HTR-8/SVneo (cell line): Measurements from ENCODE around the gene ANKRD65.
"Not testable (repeated sequence)": the region's sequence is repeated elsewhere in the genome, so short reads cannot be mapped to it uniquely, and the experiment has no call there.

Experiments used
- DNase-seq: peaks from one replicate; pipeline ENCODE4 v3.0.0; 2011; ENCODE audit warnings: low spot score, mixed read lengths; ENCODE audit not compliant: insufficient read length
- FAIRE-seq: peaks from 2 replicates; lab custom pipeline; 2011; peaks lifted over from hg19 to GRCh38; lab: Jason Lieb, UNC

Gene ANKRD65

DNA sequence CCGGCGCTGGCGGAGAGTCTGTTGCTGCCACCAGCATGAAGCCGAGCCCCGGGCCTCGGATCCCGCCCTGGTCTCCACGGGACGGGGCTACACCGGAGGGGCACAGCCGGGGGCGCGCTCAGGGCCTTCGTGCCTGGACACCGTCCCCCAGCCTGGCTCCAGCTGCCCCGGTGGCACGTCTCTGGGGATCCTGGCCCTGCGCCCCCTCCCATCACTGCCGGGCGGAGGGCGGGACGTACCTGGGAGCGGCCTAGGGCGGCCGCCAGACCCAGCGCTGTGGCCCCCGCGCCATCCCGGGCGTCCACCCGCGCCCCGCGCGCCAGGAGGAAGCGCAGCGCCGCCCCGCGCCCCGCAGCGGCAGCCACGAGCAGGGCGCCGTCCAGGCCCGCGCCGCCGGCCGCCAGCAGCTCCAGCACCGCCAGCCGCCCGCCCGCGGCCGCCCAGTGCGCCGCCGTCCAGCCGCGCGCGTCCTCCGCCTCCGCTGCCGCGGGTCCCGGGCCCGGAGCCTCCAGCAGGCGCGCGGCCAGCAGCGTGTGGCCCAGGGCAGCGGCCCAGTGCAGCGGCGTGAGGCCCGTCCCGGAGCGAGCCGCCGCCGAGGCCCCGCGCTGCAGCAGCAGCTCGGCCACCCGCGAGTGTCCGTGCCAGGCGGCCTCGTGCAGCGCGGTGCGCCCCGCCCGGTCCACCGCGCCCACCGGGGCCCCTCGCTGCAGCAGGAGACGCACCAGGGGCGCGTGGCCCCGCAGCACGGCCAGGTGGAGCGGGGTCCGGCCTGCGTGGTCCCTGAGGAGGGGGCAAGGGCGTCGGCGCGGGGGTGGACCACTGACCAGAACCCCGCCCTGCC is 1.0 kb downstream of the ANKRD65 start:
- DNase-seq (no peak), FAIRE-seq (no peak)

DNA sequence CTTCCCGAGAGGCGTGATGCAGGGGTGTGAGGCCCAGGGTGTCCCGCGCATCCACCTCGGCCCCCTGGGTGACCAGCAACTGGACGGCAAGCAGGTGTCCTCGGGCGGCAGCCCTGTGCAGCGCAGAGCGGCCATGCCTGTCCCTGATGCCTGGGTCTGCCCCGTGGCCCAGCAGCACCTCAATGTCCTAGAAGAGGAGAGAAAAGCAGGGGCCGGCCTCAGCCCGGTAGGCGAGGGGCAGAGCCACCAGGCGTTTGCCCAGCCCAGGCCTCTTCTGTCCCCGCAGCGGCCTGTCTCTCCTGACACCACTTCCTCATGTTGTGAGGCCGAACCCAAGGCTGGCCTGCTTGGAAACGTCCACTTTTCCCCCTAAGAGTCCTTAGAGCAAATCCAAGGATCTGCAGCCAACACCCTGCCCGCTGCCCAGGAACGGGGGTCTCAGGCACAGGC is 1.7 kb downstream of the ANKRD65 start:
- no peak for DNase-seq
- FAIRE-seq = no peak

DNA sequence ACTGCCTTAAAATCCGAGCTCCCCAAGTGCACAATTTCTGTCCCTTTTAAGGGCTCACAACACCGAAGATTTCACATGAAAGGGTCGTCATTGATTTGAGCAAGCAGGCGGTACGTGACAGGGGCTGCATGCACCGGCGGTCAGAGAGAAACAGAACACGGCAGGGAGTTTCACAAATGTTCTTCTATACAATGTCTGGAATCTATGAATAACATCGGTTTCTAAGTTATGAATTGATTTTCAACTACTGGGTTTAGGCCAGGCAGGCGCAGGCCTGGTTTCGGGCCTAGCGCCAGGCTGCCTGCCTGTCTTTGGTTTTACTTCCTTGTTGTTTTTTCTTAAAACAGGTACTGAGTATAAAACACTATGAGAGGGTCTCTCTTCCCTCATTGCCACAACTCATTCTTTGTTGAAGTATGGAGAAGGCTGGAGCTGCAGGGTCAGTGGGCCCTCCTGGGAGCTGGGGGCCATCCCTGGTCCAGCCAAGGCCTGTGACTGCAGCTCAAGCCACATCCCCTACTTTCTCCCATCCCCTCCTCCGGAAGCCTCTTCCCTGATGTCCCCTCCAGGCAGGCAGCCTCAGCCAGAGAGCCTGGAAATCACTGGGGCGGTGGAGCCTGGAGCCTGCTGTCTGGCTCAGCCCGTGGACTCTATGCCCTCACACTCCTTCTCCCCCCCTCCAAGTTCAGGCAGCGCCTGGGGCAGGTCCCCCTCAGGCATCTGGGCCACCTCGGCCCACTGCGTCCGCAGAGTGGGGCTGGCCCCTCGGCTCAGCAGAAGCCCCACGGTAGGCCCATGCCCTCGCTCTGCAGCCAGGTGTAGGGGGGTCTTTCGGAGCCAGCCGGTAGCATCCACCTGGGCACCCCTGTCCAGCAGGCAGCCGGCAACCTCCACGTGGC is 2.4 kb downstream of the ANKRD65 start:
- DNase-seq (no peak), FAIRE-seq (no peak)

DNA sequence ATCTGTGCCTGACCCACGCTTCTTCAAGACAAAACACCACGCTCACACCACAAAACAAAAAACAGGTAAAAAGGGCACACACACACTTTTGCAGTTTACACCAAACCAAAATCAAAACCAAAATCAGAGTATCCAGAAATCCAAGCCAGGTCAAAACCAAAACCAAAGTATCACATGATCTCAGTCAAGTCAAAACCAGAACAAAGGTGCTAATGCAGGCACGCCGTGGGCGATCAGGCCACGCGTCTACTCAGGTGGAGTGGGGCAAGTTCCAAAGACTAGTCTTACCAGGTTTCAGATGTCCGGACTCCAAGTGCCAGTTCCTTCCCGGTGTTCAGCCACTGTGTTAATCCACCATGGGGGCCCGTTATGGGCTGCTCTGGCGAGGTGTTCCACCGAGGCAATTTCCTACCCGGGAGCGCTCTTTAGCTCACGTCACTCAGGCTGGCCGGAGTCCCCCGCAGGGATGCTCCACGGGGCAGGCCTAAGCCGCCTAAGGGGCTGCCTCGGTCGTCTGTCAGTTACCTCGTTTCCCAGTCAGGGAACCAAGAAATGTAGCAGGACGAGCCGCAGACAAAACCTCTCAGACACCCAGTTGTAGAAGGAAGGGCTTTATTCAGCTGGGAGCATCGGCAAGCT is 3.1 kb downstream of the ANKRD65 start:
- not testable (repeated sequence) for FAIRE-seq, DNase-seq

DNA sequence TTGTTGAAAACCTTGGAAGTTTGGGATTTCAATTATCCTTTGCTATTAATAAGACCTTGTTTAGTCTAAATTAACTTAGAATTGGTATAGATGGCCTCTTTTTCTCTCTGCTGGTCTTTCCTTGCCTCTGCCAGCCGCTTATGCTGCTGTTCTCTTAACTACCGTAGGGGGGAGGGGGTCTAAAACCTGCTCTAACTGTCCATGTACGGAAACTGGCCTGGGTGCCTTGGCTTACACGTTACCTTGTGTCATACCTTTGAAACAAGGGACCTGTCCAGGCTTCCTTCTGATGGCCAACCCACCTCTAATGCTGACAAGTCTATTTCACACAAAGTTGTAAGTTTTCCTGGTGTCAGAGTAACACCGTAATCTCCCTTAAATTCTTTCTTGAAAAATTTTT is 3.7 kb downstream of the ANKRD65 start:
- FAIRE-seq, DNase-seq: not testable (repeated sequence)

DNA sequence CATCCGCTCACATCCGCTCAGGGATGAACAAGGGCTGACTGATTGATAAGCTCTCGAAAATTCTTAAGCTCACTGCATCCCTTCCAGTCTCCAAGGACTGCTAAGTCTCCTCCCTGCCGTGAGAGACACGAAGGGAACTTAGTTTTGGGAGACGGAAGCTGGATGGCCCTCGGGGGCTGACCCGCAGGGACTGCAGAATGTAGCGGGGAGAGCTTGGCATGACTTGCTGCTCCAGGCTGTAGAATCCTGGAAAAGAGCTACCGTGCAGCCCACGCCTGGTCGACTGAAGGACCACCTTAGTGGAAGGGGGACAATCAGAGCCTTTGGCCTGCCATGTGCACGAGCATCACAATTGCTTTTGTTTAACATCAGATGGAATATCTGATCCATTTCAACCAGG is 5.3 kb downstream of the ANKRD65 start:
- DNase-seq = no peak
- no peak for FAIRE-seq

DNA sequence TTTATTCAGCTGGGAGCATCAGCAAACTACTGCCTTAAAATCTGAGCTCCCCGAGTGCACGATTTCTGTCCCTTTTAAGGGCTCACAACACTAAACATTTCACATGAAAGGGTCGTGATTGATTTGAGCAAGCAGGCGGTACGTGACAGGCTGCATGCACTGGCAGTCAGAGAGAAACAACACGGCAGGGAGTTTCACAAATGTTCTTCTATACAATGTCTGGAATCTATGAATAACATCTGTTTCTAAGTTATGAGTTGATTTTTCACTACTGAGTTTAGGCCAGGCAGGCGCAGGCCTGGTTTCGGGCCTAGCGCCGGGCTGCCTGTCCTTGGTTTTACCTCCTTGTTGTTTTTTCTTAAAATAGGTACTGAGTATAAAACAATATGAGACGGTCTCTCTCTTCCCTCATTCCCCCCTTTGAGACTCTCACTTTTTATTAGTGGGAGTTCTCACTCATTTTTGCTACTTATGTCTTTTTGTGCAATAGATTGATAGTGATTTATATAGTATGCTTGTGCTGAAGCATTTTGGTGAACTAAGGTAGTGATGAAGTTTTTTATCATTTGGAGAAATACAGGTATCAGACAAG is 8.7 kb downstream of the ANKRD65 start:
- not testable (repeated sequence) for FAIRE-seq, DNase-seq

DNA sequence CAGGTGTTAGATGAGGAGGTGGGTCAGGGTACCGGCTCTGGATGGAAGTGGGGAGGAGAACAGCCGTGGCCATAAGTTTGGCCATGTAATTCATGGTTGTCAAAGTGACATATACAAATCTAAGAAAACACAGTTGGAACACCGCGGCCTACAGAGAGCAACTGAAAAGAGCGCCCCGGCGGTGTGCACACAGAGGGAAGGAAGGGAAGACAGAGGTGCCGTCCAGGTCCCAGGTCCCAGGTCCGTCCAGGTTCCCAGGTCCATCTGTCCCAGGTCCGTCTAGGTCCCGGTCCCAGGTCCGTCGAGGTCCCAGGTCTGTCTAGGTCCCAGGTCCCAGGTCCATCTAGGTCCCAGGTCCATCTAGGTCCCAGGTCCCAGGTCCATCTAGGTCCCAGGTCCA is 9.4 kb downstream of the ANKRD65 start:
- FAIRE-seq (no peak), DNase-seq (no peak)

DNA sequence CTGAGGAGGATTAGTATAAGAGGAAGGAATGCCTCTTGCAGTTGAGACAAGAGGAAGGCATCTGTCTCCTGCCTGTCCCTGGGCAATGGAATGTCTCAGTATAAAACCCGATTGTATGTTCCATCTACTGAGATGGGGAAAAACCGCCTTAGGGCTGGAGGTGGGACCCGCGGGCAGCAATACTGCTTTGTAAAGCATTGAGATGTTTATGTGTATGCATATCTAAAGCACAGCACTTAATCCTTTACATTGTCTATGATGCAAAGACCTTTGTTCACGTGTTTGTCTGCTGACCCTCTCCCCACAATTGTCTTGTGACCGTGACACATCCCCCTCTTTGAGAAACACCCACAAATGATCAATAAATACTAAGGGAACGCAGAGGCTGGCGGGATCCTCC is 10.8 kb downstream of the ANKRD65 start:
- DNase-seq, FAIRE-seq: not testable (repeated sequence)

DNA sequence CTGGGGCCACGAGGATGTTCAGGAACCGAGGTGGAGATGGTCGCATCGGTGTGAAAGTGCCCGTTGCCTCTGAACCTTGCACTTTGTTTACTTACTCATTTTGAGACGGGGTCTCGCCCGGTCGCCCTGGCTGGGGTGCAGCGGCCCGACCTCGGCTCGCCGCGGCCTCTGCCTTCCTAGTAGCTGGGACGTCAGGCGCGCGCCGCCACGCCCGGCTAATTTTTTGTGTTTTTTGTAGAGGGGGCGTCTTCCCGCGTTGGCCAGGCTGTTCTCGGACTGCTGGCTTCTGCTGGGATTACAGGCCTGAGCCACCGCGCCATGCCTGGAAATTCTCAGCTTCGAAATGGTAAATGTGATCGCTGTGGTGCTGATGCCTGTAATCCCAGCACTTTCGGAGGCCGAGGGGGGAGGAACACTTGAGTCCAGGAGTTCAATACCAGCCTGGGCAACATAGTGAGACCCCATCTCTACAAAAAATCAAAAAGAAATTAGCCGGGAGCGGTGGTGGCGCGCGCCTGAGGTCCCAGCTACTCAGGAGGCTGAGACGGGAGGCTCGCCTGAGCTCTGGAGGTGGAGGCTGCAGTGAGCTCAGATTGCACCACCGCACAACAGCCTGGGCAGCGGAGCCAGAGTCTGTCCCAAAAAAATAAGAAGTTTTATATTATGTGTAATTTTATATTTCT is 13.3 kb downstream of the ANKRD65 start:
- FAIRE-seq (no peak), DNase-seq (no peak)

DNA sequence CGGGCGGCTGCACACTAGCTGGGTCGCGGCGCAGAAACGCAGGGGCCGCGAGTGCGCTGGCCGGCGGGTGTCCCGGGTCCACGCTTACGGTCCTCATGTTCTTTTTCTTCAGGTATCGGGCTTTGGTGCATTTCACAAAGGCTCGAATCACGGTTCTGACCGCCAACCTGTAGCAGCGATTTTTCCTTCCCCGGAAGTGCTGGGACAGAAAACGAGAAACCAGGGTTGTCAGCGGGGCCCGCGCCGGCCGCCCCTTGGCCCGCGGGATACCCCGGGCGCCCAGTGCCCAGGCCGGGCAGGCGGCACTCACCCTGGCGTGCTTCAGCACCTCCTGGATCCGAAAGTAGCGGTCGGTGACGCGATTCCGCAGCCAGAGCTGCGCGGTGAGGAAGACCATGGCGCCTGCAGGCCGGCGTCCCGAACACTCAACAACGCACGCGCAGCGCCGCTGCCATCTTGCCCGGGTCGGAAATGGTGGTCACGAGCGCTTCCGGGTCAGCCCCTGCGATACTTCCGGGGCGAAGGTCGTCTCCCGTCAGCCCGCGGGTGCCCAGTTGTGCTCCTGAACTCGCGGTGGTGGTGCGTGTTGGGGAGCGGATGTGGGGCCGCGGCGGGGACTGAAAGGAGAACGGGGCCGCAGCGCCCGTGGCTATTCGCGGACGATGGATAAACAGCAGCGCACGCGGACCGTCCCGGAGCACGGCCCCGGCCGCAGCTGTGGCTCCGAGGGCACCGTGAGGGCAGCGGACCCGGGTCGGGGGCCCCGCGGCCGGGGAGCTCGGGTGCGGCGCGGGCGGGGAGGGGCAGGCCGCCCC is 14.0 kb downstream of the ANKRD65 start, which contains the start of gene MRPL20:
Gene MRPL20, minus strand, starts transcription at position 473 of the 815 bp plus-strand sequence. Its CDS starts 76 bp downstream, at position 397.
- FAIRE-seq = peak; percentile 90

DNA sequence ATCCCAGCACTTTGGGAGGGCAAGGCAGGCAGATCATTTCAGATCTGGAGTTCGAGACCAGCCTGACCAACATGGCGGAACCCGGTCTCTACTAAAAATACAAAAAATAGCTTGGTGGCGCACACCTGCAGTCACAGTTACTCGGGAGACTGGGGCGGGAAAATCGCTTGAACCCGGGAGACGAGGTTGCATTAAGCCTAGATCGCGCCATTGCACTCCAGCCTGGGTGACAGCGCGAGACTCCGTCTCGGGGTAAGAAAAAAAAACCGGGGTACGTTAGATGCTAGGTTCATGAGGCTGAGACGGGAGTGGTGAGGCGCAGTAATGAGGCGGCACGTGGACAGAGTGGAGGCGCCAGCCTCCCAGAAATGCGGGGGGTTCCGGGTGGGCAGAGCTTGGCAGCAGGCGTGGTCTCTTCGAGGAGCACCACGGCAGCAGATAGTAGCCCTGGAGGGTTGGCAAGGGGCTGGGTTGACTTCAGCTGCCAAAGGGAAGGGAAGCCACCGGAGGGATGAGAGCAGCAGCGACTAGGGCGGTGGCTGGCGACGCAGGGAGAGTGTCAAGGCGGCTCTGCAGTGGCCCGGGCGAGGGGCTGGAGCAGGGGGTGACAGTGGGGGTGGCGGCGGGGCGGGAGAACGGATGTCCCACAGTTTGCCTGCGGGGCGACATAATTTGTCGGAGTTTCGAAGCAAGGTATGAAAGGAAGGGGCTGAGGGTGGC is 14.8 kb downstream of the ANKRD65 start:
- FAIRE-seq (no peak), DNase-seq (no peak)

More for the DNA sequence above, 14.0 kb downstream of the ANKRD65 start, which contains the start of gene MRPL20:
- peak; percentile 93 for DNase-seq

DNA sequence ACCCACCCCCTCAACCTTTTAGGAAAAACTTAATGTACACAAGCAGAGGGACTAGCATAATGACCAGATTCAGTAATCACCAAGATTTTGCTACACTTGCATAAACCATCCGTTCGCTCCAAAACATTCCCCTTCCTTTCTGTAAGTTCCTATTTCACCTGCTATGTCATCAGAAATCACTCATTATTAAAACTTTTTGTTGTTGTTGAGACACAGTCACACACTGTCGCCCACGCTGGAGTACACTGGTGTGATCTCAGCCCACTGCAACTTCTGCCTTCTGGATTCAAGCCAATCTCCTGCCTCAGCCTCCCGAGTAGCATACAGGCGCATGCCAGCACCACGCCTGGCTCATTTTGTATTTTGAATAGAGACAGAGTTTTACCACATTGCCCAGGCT is 17.4 kb downstream of the ANKRD65 start:
- FAIRE-seq (no peak), DNase-seq (no peak)

DNA sequence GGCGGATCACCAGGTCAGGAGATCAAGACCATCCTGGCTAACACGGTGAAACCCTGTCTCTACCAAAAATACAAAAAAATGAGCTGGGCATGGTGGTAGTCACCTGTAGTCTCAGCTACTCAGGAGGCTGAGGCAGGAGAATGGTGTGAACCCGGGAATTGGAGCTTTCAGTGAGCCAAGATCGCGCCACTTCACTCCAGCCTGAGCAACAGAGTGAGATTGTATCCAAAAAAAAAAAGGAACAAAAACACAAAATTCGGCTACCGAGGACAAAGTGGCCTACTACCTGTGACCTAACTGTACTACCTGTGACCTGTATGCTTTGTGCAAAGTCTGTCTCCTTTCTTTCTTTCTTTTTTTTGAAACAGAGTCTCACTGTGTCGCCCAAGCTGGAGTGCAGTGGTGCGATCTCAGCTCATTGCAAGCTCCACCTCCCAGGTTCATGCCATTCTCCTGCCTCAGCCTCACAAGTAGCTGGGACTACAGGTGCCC is 18.1 kb downstream of the ANKRD65 start:
- not testable (repeated sequence) for FAIRE-seq, DNase-seq

DNA sequence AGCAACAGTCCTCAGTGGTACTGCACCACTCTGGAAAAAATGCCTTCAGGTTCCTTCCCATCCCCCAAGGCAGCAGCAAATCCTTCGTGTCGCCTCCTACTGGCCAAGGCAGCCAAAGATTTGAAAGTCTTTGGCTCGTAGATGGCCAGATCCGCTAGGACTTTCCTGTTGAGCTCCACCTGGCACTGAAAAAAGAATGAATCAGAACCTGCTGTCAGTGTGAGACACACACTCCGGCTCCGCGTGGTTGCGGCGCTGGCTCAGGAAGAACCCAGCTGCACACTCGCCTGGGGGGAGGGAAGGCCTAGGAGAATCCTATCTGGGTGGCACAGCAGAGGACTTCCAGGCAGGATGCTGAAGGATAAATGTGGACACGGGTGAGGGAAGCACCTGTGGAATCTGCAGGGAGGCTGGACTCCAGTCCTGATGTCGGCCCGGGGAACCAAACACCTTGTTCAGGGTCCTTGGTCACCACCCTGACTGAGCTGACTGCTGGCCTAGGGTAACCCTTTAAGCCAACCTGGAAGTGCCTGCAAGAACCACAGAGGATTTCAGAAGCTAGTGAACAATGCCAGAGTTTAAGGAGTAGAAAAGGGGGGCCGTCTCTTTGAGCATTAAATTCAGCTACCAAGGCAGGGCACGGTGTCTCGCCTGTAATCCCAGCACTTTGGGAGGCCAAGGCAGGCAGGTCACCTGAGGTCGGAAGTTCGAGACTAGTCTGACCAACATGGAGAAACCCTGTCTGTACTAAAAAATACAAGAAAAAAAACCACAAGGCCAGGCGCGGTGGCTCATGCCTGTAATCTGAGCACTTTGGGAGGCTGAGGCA is 18.8 kb downstream of the ANKRD65 start:
- FAIRE-seq = no peak
- DNase-seq = no peak

DNA sequence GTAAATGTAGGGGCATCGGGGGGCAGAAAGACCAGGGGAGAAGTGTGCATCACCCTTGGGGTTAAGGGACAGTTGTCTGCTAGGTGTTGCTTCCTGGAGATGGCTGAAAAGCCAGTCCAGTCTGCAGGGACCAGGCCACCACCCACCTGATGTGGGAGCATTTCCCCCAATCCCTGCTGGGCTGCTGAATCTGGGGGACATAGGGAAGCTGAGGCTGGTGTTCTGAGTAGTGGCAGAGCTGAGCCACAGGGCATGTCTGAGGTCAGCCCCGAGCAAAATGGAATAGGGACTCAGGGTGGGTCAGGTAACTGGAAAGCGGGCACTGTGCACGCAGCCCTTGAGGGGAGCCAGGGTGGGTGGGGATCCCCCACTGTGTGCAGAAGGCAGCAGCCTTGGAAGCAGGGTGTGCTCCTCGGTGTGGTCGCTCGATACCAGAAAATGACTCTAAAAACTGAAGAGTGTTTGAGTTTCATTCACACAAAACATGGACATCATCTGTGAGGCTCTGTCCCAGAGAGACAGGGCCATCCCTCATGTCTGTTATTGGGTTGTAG is 19.5 kb downstream of the ANKRD65 start:
- FAIRE-seq = no peak
- DNase-seq = no peak
